ENCODE measurements around the gene OGA.

Gene OGA

GRCh38 chr10:101830322-101831168 is 12.3 kb upstream of the OGA start (continued):
- TF ChIP-seq PATZ1 (CRISPR knock-in tag; IDR thresholded peaks at IDR 0.05; ENCODE audit: borderline replicate concordance) (no peak), ARNTL (CRISPR knock-in tag; IDR thresholded peaks at IDR 0.05; ENCODE audit: borderline replicate concordance, low read depth) (no peak), TCF4 (CRISPR knock-in tag; IDR thresholded peaks at IDR 0.05; ENCODE audit: borderline replicate concordance) (peak; percentile 37; the same call in 1 of the 2 replicates), BACH2 (CRISPR knock-in tag; IDR thresholded peaks at IDR 0.05; ENCODE audit: borderline replicate concordance) (no peak), ISL1 (CRISPR knock-in tag; IDR thresholded peaks at IDR 0.05) (no peak), RARB (CRISPR knock-in tag; IDR thresholded peaks at IDR 0.05) (no peak), ZFP30 (CRISPR knock-in tag; IDR thresholded peaks at IDR 0.05) (no peak; the same call in 1 of the 2 replicates), ZNF8 (CRISPR knock-in tag; IDR thresholded peaks at IDR 0.05) (no peak), SNAI2 (CRISPR knock-in tag; IDR thresholded peaks at IDR 0.05) (no peak), ZNF565 (CRISPR knock-in tag; conservative IDR thresholded peaks at IDR 0.05; ENCODE audit: low read depth) (0 out of 2 replicates have a peak, but pooled peaks have one; percentile 29), GLIS3 (CRISPR knock-in tag; IDR thresholded peaks at IDR 0.05) (no peak)
- TF ChIP-seq, protein P1, sequence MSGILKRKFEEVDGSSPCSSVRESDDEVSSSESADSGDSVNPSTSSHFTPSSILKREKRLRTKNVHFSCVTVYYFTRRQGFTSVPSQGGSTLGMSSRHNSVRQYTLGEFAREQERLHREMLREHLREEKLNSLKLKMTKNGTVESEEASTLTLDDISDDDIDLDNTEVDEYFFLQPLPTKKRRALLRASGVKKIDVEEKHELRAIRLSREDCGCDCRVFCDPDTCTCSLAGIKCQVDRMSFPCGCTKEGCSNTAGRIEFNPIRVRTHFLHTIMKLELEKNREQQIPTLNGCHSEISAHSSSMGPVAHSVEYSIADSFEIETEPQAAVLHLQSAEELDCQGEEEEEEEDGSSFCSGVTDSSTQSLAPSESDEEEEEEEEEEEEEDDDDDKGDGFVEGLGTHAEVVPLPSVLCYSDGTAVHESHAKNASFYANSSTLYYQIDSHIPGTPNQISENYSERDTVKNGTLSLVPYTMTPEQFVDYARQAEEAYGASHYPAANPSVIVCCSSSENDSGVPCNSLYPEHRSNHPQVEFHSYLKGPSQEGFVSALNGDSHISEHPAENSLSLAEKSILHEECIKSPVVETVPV (CRISPR knock-in tag; IDR thresholded peaks at IDR 0.05) = no peak
- TF ChIP-seq, protein P2, sequence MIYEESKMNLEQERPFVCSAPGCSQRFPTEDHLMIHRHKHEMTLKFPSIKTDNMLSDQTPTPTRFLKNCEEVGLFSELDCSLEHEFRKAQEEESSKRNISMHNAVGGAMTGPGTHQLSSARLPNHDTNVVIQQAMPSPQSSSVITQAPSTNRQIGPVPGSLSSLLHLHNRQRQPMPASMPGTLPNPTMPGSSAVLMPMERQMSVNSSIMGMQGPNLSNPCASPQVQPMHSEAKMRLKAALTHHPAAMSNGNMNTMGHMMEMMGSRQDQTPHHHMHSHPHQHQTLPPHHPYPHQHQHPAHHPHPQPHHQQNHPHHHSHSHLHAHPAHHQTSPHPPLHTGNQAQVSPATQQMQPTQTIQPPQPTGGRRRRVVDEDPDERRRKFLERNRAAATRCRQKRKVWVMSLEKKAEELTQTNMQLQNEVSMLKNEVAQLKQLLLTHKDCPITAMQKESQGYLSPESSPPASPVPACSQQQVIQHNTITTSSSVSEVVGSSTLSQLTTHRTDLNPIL (CRISPR knock-in tag; IDR thresholded peaks at IDR 0.05; ENCODE audit: low read depth) = no peak

- ATAC-seq = peak; percentile 12
- TF ChIP-seq ZC3H10 (CRISPR knock-in tag; IDR thresholded peaks at IDR 0.05) (no peak), TOX (CRISPR knock-in tag; IDR thresholded peaks at IDR 0.05; ENCODE audit: borderline replicate concordance) (no peak), ISL1 (CRISPR knock-in tag; IDR thresholded peaks at IDR 0.05) (no peak), SNAI2 (CRISPR knock-in tag; IDR thresholded peaks at IDR 0.05) (no peak), ZNF565 (CRISPR knock-in tag; conservative IDR thresholded peaks at IDR 0.05; ENCODE audit: low read depth) (no peak)
These were observed 11.5 kb upstream of the OGA start for GRCh38 chr10:101829561-101830315.

GRCh38 chr10:101828766-101829551 is 10.7 kb upstream of the OGA start:
- ATAC-seq = no peak

More at GRCh38 chr10:101828766-101829551, 10.7 kb upstream of the OGA start:
- no peak for TF ChIP-seq ARNTL (CRISPR knock-in tag; IDR thresholded peaks at IDR 0.05; ENCODE audit: borderline replicate concordance, low read depth)
- TF ChIP-seq ZFP3 (CRISPR knock-in tag; IDR thresholded peaks at IDR 0.05) = no peak
- no peak for TF ChIP-seq GLIS3 (CRISPR knock-in tag; IDR thresholded peaks at IDR 0.05)
- TF ChIP-seq, protein P3, sequence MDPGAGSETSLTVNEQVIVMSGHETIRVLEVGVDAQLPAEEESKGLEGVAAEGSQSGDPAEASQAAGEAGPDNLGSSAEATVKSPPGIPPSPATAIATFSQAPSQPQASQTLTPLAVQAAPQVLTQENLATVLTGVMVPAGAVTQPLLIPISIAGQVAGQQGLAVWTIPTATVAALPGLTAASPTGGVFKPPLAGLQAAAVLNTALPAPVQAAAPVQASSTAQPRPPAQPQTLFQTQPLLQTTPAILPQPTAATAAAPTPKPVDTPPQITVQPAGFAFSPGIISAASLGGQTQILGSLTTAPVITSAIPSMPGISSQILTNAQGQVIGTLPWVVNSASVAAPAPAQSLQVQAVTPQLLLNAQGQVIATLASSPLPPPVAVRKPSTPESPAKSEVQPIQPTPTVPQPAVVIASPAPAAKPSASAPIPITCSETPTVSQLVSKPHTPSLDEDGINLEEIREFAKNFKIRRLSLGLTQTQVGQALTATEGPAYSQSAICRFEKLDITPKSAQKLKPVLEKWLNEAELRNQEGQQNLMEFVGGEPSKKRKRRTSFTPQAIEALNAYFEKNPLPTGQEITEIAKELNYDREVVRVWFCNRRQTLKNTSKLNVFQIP (CRISPR knock-in tag; IDR thresholded peaks at IDR 0.05; ENCODE audit: borderline replicate concordance, low read depth) = no peak
